Measurements from ENCODE around the gene SERBP1.
A peak's percentile ranks its signal among the peaks of the same experiment; 100 is the strongest.
"Not testable (repeated sequence)": the region's sequence is repeated elsewhere in the genome, so short reads cannot be mapped to it uniquely, and the experiment has no call there.

The SERBP1 gene

DNA sequence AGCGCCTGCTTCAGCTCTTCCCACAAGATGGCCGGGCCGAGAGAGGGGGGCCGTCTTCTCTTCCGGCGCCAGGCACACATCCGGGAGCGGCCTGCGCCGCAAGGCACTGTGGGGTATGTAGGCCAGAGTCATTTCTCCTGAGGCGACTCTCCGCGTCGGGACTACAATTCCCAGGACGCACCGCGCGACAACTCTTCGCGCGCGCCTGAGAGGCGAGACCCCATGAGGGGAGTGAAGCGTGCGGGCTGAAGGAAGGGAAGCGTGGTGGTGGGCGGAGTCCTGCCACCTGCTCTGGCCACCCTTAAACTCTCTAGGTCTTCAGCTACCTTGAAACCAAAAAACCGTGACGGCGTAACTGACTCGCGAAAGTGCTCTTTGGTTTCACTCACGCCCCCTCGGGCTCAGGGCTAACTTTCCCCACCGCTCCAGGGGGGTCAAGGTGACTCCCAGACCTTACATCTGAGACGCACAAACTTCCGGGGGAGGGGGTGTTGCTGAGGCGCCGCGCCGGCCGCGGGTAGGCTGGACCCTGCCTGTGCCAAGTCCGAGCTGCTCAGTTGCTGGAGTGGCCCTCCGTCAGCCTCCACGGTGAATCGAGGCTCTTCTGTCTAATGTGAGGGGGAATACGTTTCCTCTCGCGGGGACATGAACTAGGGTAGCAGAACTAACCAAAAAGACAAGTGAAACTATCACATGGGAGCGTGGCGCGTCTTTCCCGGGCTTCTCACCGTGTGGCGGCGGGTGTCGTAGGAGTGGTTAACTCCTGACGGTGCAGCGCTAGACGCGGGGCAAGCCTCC is at the start of gene SERBP1:
Gene SERBP1 (minus strand): TSS at position 45 of the 798 bp plus-strand sequence. CDS start 102 bp downstream, outside the sequence.
- peak; percentile 96 for DNase-seq

DNA sequence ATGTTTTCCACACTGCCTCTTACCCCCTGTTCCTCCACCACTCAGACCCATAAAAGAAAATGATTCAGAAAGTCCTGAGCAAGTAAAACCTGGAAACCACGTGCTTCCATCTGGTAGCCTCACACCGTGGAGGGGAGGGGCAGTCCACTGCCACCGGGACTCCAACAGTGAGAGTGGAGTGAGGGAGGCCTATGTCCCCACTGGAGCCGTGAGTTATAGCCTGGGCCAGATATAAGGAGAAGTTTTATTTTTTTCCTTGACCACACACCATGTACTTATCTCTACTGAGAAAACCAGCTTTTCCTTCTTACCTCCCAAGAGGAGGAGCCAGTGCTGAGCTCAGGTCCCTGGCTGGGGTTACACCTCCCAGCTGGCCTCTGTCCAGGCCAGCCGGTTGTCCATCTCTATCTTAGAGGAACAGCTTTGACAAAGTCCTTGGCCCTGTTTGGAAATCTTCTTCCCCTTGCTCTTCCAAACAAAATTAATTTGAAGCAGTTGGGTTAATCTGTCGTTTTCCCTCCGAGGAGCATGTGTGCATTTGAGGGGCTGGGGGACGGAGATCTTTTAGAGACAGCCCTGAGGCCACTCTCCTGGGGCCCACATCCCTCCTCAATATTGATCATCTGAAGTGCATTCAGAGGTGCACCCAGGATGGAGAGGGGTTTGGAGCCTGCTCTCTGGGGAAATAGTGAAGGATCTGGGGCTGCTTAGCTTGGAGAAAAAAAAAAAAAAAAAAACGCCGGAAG is 49.1 kb upstream of the SERBP1 start:
- no peak for DNase-seq

DNA sequence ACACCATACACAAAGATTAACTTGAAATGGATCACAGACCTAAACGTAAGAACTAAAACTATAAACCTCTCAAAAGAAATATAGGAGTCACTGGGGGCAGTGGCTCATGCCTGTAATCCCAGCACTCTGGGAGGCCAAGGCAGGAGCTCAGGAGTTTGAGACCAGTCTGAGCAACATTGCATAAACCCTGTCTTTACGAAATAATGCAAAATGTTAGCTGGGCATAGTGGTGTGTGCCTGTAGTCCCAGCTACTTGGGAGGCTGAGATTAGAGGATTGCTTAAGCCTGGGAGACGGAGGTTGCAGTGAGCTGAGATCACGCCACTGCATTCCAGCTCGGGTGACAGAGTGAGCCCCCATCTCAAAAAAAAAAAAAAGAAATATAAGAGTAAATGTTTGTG is 46.7 kb upstream of the SERBP1 start:
- no peak for DNase-seq

DNA sequence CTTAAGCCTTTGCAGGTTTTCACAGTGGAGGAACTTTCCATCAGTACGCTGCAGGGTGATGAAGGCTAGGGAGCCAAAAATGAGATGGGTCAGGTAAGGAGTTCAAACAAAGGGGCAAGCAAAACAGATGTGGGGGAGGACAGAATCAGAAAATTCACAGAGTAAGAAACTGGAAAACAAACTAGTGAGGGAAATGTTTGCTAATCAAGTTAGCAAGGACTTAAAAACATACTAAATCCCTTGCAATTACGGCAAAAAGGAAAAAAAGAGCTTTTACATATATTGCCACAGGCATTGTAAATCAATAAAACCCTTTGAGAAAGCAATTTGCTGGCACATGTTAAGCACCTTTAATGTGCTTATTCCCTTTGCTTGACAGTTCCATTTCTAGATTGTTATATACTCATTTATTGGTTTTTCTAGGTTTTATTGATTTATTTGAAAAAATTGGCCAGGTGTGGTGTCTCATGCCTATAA is 45.8 kb upstream of the SERBP1 start:
- no peak for DNase-seq

DNA sequence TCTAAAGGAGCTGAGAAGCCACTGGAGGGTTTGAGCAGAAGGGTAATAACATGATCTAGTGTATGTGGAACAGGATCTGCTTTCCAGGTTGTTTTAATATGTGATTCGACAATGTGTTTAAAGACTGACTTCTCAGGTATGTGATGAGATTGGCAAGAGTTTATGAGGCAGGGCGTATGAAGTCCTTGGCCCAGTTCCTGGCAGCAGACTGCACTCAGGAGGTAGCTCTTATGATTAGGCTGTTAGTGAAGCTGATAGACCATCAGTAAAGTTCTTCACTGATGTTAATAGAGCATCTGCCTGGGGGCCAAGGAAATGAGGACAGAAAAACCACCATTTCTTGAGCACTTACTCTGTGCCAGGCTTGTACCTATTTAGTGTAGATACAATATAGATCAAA is 41.9 kb upstream of the SERBP1 start:
- no peak for DNase-seq

DNA sequence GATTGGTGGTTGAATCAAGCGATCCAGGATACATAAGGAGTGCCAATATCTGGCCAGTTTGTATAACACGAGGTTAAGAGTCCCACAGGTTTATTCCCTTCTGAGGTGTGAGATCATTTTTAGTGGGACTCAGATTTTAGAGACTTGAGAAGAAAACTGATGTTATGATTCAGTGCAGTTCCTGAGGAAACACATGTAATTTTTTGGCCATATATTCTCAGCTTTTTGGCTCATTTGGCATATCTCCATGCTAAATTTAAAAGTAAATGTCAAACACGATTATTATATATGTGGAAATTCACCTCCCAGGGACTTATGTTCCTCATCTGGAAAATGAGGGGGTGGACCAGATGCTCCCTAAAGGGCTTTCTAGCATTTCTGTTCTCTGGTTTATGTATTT is 39.2 kb upstream of the SERBP1 start:
- no peak for DNase-seq

DNA sequence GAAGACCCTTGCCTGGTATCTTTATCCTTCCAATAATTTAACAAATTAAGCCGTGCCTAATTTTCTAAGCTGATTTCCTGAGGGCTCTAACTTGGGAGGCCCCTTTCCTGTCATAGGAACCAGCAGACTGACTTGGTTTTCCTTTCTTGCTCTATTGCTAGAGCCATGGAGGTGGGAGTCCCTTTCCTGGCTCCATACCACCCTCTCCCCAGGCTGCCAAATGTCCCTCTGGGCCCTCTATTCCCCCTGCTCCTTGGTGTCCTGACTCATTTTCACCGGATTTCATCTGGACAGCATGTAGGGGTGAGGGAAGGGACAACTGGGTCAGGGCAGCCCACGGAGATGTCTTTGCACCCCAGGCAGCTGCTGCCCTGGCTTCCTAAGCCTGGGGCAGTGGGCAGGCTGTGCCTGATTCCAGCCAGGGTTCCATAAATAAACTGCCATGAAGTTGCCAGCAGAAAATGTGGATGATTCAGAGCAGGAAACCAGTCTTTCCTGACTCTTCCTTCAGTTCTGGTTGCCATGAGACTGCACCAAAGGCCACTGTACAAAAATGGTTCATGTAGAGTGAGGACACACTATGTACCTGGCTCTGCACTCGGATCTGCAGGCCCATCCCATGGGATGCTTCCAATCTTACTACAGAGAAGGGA is 38.0 kb upstream of the SERBP1 start:
- no peak for DNase-seq

DNA sequence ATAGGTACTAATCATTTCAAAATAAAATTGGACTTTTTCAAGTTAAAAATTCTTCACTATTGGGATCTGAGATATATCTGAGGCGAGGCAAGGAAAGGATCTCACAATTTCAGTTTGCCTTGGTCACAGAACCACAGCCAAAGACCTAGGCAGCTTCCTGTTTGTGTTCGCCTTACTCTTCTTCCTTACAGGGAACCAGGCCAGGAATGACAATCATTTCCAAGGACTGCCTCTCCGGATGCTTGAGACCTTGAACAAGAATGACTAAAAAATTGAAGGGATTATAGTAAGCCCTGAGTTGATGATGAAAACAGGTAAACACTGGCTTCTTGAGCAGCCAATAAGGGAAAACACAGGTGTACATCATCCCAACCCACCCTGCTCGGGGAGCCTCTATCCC is 35.2 kb upstream of the SERBP1 start:
- DNase-seq, result no peak

DNA sequence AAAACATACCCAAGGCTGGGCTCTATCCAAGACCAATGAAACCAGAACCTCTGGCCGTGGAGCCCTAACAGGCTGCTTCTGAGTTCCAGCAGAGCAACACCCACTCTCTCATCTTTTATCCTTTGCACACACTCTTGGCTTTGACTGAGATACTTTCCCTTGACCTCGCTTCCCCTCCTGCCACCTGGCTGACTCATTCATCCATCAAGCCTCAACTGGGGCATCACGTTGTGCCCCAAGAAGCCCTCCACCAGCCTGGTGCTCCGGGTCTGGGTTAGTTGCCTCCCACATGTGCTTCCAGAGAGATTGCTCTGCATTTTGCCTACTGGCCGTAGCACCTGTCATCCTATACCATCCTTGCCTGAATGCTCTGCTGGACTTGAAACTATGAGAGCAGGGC is 34.5 kb upstream of the SERBP1 start:
- no peak for DNase-seq

DNA sequence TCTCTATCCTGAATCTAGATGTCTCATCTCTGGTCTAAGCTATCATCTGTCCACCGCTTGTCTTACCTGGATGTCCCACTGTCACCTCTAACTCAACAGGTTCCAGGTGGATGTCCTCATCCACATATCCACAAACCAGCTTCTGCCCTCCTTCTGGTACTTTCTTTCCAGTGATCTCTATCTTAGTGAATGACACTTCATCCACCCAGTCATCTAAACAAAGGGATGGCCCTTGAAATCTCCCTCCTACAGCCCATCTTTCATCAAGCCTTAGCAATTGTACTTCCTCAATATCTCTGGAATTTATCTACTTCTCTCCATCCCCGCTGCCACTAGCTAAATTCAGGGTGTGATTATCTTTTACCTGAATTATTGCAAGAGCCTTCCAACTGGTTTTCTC is 33.9 kb upstream of the SERBP1 start:
- no peak for DNase-seq

DNA sequence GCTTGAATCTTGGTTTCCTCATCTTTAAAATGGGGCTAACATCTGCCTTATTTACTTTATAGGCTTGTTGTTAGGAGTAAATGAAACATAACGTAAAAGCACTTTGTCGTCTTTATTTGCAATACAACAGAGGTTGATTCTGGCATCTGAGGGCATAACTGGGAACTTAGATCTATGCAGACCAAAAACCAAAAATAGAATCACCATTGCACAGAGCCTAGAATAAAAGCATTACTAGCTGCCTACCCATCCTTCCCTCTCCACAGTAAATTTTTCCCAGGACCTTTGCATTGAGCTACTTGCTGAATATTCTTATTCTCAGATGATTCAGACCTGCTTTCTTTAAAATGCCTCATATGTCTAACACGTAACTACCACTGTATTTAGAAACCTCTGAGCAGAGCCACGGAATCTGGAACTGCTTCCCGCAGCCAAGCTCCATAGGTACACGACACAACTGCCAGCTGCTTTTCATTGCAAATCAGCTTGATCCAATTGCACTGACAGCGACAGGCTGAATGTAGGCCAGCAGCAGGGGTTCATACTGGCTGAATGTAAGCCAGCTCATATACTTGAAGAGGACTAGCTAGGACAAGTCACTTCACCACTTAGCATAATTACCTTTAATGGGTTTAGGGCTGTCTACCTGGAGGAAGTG is 33.2 kb upstream of the SERBP1 start:
- DNase-seq, result no peak

DNA sequence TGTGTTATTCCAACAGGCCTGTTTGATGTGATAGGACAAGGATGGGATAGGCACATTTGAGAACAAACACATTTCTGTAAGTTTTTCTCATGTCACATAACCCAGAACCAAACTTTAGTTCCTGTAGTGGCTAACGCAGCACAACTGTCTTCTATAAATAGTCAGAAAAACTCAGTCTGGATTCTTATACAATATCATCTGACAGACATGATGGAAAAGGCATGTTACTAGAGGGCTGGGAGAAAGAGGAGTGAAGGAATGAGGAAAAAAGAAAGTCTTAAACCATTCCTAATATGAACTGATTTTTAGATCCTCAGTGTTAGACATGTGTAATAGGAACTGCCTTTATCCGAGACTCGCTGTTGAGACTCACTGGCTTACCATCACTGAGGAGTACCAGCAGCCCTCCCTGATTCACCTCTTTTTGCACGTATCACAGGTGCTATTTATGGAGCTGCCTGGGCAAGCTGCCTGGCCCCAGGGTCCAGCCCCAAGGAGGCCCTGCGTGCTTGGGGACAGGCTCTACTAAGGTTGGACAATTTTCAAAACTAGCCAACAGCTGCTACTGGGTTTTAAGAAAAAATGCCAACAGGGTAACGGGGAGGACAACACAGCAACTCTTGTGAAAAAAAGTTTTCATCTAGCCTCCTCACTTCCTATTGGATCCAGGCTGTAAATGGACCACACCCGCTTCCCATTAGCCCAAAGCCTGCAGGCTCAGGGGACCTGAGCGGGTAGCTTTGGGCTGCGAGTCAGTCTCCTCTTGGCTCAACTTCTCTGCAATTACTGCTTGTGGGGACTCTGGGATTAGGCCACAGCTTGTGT is 30.7 kb upstream of the SERBP1 start:
- no peak for DNase-seq

DNA sequence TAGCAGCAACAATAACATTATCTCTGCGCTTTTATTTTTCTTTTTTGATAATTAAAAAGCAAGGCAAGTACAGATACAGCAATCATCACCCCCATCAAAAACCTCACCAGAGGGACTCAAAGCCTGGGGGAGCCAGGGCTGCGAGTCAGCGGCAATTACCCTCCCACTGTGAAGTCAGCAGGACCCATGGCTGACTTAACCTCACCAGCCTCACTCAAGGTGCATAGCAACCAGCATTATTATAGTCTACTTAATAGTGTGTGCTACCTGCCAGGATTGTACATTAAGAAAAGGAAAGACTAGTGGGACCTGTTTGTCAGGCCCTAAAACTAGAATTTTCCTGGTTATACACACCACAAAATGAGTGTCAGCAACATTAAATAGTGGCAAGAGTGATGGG is 28.9 kb upstream of the SERBP1 start:
- no peak for DNase-seq

DNA sequence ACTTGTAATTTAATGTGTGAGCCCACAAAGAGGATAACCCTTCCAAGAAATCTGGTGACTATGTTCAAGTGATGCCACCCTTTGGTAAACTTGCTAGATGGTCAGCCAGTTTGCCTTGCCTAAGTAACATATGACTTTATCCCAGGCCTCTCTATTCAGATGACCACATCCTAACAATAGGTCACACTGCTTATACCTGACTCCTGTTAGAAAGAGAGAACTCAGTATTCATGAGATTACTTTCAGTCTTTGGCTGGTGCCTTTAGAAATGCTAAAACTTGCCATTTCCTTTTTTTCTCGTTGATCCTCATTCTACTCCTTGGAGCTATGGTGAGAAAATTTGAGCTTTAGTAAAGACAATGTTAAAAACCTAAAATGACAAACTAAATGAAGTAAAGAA is 28.5 kb upstream of the SERBP1 start:
- no peak for DNase-seq

DNA sequence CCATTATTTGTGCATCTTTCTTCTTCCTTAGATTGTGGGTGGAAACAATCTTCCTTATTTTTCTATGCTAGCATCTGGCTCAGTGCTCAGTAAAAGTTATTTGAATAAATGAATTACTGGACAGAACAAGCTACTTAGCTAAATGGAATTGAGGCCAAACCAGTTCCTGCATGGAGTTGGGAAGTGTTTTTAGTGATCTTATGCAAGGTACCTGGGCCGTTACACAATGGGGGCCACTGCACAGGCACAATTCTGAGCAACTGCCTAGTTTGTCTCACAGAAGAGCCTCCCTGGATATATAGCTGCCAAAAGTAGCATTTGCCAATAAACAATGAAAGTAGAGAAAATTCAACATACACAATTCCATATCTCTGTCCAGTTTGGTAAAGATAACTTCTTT is 27.0 kb upstream of the SERBP1 start:
- DNase-seq, result no peak

DNA sequence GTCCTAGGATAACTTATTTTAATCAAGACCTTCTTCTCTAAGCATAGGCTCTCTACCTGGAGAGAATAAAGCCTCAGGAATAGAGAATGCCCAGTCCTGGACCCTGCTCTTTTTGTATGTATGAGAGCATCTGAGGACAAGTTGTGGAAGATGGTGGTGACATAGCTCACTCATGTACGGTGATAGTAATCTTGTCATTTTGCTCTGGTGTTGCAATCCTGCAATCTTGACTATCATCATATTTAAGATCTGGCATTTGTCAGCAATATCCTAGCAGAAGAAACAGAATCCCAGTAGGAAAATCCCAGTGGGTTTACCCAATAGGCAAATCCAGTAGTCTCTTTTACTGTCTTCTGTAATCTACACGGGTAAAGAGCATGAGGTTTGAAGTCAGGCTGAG is 21.6 kb upstream of the SERBP1 start:
- DNase-seq, result no peak

DNA sequence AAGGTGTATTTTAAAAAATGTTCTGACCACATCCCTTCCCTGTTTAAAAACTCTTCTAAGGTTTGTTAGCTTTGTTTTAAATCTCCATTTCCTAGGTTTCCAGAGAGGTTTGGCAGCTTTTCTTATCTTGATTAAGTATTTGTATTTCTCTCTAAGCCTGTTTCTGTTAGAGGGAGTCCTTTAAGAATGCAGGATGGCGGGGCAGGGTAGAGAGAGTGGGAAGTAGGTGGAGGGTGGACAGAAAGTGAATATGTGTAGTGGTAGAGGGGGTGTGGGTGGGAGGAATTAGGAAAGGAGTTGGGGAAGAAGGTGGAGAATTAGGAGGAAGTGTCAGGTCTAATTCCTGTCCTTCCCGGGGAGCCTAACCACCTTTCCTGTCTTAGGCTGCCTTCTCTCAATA is 21.2 kb upstream of the SERBP1 start:
- DNase-seq, result no peak

DNA sequence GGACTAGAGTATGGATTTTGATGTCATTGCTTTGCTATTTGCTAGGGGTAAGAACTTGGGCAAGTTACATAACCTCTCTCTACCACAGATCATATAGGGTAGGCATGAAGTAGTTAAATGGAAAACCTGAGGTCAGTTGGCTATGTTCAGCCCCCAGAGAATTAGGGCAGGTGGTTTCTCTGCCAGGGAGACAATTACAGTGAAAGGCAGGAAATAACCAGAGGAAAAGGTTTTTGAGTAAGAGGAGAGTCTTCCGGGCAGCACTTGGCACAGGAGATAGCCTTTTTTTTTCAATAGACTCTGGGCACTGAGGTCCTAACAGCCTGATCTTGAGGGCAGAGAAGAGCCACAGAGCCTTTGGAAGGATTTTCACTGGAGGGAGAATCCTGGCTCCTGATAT is 16.7 kb upstream of the SERBP1 start:
- DNase-seq, result no peak

DNA sequence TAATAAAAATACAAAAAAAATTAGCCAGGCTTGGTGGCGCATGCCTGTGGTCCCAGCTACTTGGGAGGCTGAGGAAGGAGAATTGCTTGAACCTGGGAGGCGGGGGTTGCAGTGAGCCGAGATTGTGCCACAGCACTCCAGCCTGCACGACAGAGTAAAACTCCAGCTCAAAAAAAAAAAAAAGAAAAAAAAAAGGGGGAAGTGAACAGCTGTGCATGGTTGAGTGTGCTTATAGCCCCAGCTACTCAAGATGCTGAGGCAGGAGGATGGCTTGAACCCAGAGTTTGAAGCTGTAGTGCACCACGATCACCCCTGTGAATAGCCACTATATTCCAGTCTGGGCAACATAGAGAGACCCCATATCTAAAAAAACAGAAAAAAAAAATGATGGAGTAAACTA is 15.8 kb upstream of the SERBP1 start:
- not testable (repeated sequence) for DNase-seq

DNA sequence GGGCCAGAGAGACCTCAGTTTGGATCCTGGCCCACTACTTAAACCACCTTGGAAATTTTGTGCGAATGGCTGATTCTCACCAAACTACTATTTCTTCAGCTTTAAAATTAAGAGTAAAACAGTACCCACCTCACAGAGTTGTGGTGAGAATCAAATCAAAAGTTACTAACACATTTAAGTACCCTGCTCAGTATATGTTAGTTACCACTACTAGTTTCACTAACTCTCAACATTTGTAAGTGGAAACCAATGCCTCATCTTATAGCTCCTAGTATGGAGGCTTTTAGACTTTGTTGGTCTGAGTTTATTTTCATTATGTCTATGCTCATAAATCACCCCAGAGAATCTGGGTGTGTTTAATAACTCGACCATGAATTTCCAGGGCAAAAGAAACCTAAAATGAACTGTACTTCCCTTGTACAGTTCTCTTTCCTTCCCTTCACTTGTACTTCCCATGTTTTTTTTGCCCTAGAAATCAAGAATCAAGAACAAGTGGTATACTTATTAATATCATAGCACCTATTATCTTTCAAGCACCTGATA is 11.6 kb upstream of the SERBP1 start:
- DNase-seq, result no peak

DNA sequence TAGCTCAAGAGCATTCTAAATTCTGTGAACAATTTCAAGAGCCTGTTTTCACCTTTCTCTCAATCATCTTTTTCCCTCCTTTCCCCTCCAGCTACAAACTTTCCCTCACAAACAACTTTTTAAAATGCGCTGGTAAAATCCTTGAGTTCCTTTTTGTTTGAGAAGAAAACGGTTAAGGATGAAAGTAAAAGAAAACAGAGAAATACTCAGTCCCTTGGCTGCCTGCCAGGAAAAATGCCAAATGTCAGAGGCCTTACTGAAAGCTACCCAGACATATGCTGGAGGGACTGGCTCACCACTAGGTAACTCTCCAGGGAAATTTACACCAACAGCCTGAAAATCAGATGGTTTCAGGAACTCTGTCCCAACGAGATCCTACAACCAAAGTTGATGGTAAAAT is 11.0 kb upstream of the SERBP1 start:
- DNase-seq, result no peak

DNA sequence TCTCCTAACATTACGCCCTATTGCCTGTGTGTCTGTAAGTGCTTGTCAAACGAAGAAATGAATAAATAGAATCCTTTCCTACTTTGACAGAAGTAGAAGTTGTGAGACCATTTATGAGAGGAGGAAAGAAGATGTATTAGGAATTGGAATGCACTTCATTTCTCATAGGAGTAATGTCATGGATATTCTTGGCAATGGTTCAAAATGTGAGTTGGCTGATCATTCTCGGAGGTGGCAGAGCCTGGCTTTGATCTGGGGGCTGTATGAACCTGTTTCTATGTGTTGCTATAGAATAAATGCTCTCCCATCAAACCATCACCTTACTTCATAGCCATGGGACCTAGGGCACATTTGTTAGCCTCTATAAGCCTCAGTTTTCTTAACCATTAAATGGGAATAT is 10.1 kb upstream of the SERBP1 start:
- DNase-seq, result no peak

Measured in CD4-positive, alpha-beta T cell treated with Interleukin-21 for 1 hour (primary cell).